WTC11 (cell line): ENCODE results near the gene SMAD3. TPM values are rescaled to one million over a fixed set of nuclear protein-coding genes. Genes with fewer than 3 reads are reported as not detected.

Source experiments
- ATAC-seq: fragments of 200-7000 bp; cut with Tn5 transposase; 2 replicates; pipeline ENCODE4 v1.10.0; 2021; ENCODE audit warnings: mild to moderate bottlenecking, moderate library complexity
- CTCF ChIA-PET: fragments of 300-600 bp; sonication (Branson Sonifier 250); formaldehyde crosslinking; loops from one replicate; lab custom pipeline; 2021; ENCODE audit warnings: antibody characterized with exemption; lab: Charles Lee
- POLR2A ChIA-PET: fragments of 350-600 bp; sonication (Branson Sonifier 250); formaldehyde crosslinking; loops from one replicate; lab custom pipeline; 2021; ENCODE audit warnings: antibody characterized with exemption; lab: Charles Lee
- DNase-seq: peaks from one replicate; pipeline ENCODE4 v3.0.0; 2021; ENCODE audit warnings: low spot score
- H3K27ac Mint-ChIP-seq: 2 replicates; pipeline ENCODE4 v1.8.0; 2021; ENCODE audit warnings: mixed read lengths
- H3K27me3 Mint-ChIP-seq: 2 replicates; pipeline ENCODE4 v1.8.0; 2021; ENCODE audit warnings: low read depth, mild to moderate bottlenecking, moderate library complexity, mixed read lengths
- H3K36me3 Mint-ChIP-seq: 2 replicates; pipeline ENCODE4 v1.8.0; 2021; ENCODE audit warnings: mixed read lengths
- H3K4me1 Mint-ChIP-seq: 2 replicates; pipeline ENCODE4 v1.8.0; 2022; ENCODE audit warnings: mixed read lengths
- H3K4me3 Mint-ChIP-seq: 2 replicates; pipeline ENCODE4 v1.8.0; 2021; ENCODE audit warnings: mild to moderate bottlenecking, moderate library complexity, mixed read lengths
- H3K9me3 Mint-ChIP-seq: 2 replicates; pipeline ENCODE4 v1.8.0; 2021; ENCODE audit warnings: mixed read lengths
- ATF2 ChIP-seq: sonication (generic); formaldehyde crosslinking; IDR thresholded peaks from 2 replicates; pipeline ENCODE4 v1.8.1; 2022; ENCODE audit warnings: low read depth, missing genetic modification reagents, borderline replicate concordance
- CDX4 ChIP-seq: fragments of 250-450 bp; sonication (Bioruptor Pico); IDR thresholded peaks from 2 replicates; pipeline ENCODE4 v1.9.0; 2021; ENCODE audit warnings: moderate library complexity, mild to moderate bottlenecking, inconsistent platforms, borderline replicate concordance
- E2F1 ChIP-seq: sonication (generic); formaldehyde crosslinking; IDR thresholded peaks from 2 replicates; pipeline ENCODE4 v1.8.0; 2022; ENCODE audit warnings: mild to moderate bottlenecking, missing genetic modification reagents
- ELF4 ChIP-seq: sonication (generic); formaldehyde crosslinking; IDR thresholded peaks from 2 replicates; pipeline ENCODE4 v1.8.1; 2022; ENCODE audit warnings: low read depth, mild to moderate bottlenecking, moderate library complexity, missing genetic modification reagents
- GABPB1 ChIP-seq: sonication (generic); formaldehyde crosslinking; IDR thresholded peaks from 2 replicates; pipeline ENCODE4 v1.8.1; 2023; ENCODE audit warnings: mild to moderate bottlenecking, missing genetic modification reagents
- GTF2I ChIP-seq: fragments of 250-450 bp; sonication (Bioruptor Pico); conservative IDR thresholded peaks from 2 replicates; pipeline ENCODE4 v1.4.0; 2021; ENCODE audit warnings: mild to moderate bottlenecking
- IRF2 ChIP-seq: sonication (generic); formaldehyde crosslinking; IDR thresholded peaks from 2 replicates; pipeline ENCODE4 v1.8.0; 2022; ENCODE audit warnings: low read depth, missing genetic modification reagents, borderline replicate concordance
- JAZF1 ChIP-seq: fragments of 250-450 bp; sonication (Bioruptor Pico); IDR thresholded peaks from 2 replicates; pipeline ENCODE4 v1.9.0; 2021; ENCODE audit warnings: moderate library complexity, mild to moderate bottlenecking, inconsistent platforms
- KAT7 ChIP-seq: sonication (generic); formaldehyde crosslinking; IDR thresholded peaks from 2 replicates; pipeline ENCODE4 v1.8.1; 2023; ENCODE audit warnings: missing genetic modification reagents, mild to moderate bottlenecking, borderline replicate concordance
- OVOL2 ChIP-seq: fragments of 250-450 bp; sonication (Bioruptor Pico); IDR thresholded peaks from 2 replicates; pipeline ENCODE4 v1.9.0; 2021; ENCODE audit warnings: mild to moderate bottlenecking, borderline replicate concordance
- PRRX2 ChIP-seq: fragments of 250-450 bp; sonication (Bioruptor Pico); IDR thresholded peaks from 2 replicates; pipeline ENCODE4 v1.8.0; 2021; ENCODE audit warnings: mild to moderate bottlenecking
- RORB ChIP-seq: fragments of 250-450 bp; sonication (Bioruptor Pico); IDR thresholded peaks from 2 replicates; pipeline ENCODE4 v1.9.0; 2021; ENCODE audit warnings: mild to moderate bottlenecking
- SP1 ChIP-seq: sonication (generic); formaldehyde crosslinking; conservative IDR thresholded peaks from 2 replicates; pipeline ENCODE4 v1.8.1; 2022; ENCODE audit warnings: missing genetic modification reagents
- total RNA-seq: library from RNA; stranded (reverse); gene quantifications from 3 replicates; pipeline ENCODE4 v1.2.3, GENCODE V29; 2021
- TF ChIP-seq, protein P1 (sequence below): sonication (generic); formaldehyde crosslinking; IDR thresholded peaks from 2 replicates; pipeline ENCODE4 v1.8.0; 2022; ENCODE audit warnings: missing genetic modification reagents
- TF ChIP-seq, protein P2 (sequence below): sonication (generic); formaldehyde crosslinking; IDR thresholded peaks from 2 replicates; pipeline ENCODE4 v1.8.0; 2023; ENCODE audit warnings: missing genetic modification reagents, mild to moderate bottlenecking, borderline replicate concordance
- TF ChIP-seq, protein P3 (sequence below): sonication (generic); formaldehyde crosslinking; IDR thresholded peaks from 2 replicates; pipeline ENCODE4 v1.8.1; 2023; ENCODE audit warnings: mild to moderate bottlenecking, missing genetic modification reagents, moderate library complexity
- TF ChIP-seq, protein P4 (sequence below): sonication (generic); formaldehyde crosslinking; IDR thresholded peaks from 2 replicates; pipeline ENCODE4 v1.8.1; 2023; ENCODE audit warnings: mild to moderate bottlenecking, missing genetic modification reagents, moderate library complexity

The SMAD3 gene
- total RNA-seq, 1 experiment from 2014 or later: 34.6 TPM

DNA sequence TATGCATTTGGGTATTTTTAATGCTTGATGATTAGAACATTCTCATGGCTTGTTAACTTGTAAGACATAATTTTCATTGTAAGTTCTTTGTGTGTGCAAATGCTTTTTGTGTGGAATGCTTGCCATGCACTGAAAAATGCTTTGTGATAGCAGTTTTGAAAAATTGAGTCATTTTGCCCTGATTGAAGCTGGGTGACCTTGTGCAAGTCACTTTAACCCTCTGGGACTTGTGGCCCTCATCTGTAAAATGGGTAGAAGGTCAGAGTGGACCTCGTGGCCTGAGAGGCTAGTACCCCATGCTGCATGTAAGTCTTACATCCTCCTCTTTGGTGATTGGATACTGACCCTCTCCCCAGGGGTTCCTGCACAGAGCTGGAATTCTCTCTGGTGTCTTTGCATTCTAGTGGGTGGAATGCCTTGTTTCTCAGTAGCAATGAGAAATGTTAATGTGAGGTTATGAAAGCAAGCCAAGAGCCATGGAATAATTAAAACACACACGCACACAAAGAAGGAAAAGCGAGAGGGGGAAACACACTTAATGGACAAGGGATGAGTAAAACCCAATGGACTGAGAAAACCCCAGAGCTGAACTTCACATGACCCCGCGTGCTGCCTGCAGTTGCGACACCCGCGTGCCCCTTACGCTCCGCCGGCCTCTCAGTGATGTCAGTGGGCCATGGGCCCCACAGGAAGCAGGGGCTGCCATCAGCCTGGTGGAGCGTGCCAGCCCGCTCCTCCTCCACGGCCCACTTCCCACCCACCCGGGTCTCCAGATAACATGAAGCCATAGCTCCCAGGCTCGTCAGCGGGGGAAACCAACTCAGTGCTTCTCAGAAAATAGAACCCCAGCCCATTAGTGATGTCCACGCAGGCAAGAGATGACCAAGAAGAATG lies 44.0 kb downstream of the SMAD3 start:
- POLR2A ChIA-PET: no interaction called here

GRCh38 chr15:67110361-67110781 lies 45.0 kb downstream of the SMAD3 start:
- no peaks in the 10 kb centered on the region for H3K27me3 Mint-ChIP-seq
- H3K36me3 Mint-ChIP-seq: peaks cover 28% of the 10 kb centered on the region
- DNase-seq (no peak), ATAC-seq (no peak)
- peaks cover 46% of the 10 kb centered on the region for H3K4me1 Mint-ChIP-seq
- no peak overlapping the region for H3K27ac Mint-ChIP-seq
- ChIA-PET POLR2A (no interaction called here), CTCF (no interaction called here)
- H3K4me3 Mint-ChIP-seq: no peak overlapping the region
- peaks cover 20% of the 10 kb centered on the region for H3K9me3 Mint-ChIP-seq
- no peak for TF ChIP-seq SP1
- no peak for TF ChIP-seq IRF2 (CRISPR knock-in tag)
- TF ChIP-seq RORB (CRISPR knock-in tag): no peak
- no peak for TF ChIP-seq ATF2
- TF ChIP-seq, protein P1, sequence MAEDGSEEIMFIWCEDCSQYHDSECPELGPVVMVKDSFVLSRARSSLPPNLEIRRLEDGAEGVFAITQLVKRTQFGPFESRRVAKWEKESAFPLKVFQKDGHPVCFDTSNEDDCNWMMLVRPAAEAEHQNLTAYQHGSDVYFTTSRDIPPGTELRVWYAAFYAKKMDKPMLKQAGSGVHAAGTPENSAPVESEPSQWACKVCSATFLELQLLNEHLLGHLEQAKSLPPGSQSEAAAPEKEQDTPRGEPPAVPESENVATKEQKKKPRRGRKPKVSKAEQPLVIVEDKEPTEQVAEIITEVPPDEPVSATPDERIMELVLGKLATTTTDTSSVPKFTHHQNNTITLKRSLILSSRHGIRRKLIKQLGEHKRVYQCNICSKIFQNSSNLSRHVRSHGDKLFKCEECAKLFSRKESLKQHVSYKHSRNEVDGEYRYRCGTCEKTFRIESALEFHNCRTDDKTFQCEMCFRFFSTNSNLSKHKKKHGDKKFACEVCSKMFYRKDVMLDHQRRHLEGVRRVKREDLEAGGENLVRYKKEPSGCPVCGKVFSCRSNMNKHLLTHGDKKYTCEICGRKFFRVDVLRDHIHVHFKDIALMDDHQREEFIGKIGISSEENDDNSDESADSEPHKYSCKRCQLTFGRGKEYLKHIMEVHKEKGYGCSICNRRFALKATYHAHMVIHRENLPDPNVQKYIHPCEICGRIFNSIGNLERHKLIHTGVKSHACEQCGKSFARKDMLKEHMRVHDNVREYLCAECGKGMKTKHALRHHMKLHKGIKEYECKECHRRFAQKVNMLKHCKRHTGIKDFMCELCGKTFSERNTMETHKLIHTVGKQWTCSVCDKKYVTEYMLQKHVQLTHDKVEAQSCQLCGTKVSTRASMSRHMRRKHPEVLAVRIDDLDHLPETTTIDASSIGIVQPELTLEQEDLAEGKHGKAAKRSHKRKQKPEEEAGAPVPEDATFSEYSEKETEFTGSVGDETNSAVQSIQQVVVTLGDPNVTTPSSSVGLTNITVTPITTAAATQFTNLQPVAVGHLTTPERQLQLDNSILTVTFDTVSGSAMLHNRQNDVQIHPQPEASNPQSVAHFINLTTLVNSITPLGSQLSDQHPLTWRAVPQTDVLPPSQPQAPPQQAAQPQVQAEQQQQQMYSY (CRISPR knock-in tag): no peak
- TF ChIP-seq, protein P2, sequence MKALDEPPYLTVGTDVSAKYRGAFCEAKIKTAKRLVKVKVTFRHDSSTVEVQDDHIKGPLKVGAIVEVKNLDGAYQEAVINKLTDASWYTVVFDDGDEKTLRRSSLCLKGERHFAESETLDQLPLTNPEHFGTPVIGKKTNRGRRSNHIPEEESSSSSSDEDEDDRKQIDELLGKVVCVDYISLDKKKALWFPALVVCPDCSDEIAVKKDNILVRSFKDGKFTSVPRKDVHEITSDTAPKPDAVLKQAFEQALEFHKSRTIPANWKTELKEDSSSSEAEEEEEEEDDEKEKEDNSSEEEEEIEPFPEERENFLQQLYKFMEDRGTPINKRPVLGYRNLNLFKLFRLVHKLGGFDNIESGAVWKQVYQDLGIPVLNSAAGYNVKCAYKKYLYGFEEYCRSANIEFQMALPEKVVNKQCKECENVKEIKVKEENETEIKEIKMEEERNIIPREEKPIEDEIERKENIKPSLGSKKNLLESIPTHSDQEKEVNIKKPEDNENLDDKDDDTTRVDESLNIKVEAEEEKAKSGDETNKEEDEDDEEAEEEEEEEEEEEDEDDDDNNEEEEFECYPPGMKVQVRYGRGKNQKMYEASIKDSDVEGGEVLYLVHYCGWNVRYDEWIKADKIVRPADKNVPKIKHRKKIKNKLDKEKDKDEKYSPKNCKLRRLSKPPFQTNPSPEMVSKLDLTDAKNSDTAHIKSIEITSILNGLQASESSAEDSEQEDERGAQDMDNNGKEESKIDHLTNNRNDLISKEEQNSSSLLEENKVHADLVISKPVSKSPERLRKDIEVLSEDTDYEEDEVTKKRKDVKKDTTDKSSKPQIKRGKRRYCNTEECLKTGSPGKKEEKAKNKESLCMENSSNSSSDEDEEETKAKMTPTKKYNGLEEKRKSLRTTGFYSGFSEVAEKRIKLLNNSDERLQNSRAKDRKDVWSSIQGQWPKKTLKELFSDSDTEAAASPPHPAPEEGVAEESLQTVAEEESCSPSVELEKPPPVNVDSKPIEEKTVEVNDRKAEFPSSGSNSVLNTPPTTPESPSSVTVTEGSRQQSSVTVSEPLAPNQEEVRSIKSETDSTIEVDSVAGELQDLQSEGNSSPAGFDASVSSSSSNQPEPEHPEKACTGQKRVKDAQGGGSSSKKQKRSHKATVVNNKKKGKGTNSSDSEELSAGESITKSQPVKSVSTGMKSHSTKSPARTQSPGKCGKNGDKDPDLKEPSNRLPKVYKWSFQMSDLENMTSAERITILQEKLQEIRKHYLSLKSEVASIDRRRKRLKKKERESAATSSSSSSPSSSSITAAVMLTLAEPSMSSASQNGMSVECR (CRISPR knock-in tag): no peak
- TF ChIP-seq OVOL2: no peak
- no peak for TF ChIP-seq KAT7 (CRISPR knock-in tag)
- TF ChIP-seq, protein P3, sequence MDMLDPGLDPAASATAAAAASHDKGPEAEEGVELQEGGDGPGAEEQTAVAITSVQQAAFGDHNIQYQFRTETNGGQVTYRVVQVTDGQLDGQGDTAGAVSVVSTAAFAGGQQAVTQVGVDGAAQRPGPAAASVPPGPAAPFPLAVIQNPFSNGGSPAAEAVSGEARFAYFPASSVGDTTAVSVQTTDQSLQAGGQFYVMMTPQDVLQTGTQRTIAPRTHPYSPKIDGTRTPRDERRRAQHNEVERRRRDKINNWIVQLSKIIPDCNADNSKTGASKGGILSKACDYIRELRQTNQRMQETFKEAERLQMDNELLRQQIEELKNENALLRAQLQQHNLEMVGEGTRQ (CRISPR knock-in tag): no peak
- TF ChIP-seq GABPB1: no peak
- no peak for TF ChIP-seq CDX4
- no peak for TF ChIP-seq E2F1 (CRISPR knock-in tag)
- no peak for TF ChIP-seq JAZF1 (CRISPR knock-in tag)
- TF ChIP-seq ELF4 (CRISPR knock-in tag): no peak
- TF ChIP-seq, protein P4, sequence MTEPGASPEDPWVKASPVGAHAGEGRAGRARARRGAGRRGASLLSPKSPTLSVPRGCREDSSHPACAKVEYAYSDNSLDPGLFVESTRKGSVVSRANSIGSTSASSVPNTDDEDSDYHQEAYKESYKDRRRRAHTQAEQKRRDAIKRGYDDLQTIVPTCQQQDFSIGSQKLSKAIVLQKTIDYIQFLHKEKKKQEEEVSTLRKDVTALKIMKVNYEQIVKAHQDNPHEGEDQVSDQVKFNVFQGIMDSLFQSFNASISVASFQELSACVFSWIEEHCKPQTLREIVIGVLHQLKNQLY (CRISPR knock-in tag): no peak

More for the DNA sequence above, 44.0 kb downstream of the SMAD3 start:
- H3K9me3 Mint-ChIP-seq: peaks cover 20% of the 10 kb centered on the region
- no peak overlapping the region for H3K4me3 Mint-ChIP-seq
- TF ChIP-seq GTF2I (CRISPR knock-in tag) (0 out of 2 replicates have a peak, but pooled peaks have one; percentile 13), PRRX2 (CRISPR knock-in tag) (no peak)
- no peak for DNase-seq
- ATAC-seq: no peak
- CTCF ChIA-PET: no interaction called here
- peaks cover 28% of the 10 kb centered on the region for H3K36me3 Mint-ChIP-seq
- no peaks in the 10 kb centered on the region for H3K27me3 Mint-ChIP-seq
- peaks cover 44% of the 10 kb centered on the region for H3K4me1 Mint-ChIP-seq
- H3K27ac Mint-ChIP-seq: peak overlapping the region; percentile 60
